Measurements from ENCODE around the gene PHACTR1. TPM values are rescaled to one million over a fixed set of nuclear protein-coding genes. Genes with fewer than 3 reads are reported as not detected.

Gene PHACTR1
- polyA plus RNA-seq, 3 donors = 6.1 to 26.9 (median 7.6) TPM

- 98% methylated on average over 8 of the region's 8 CpGs for WGBS (ENCODE audit: insufficient coverage)
- no peak for TF ChIP-seq CTCF (IDR thresholded peaks at IDR 0.05)
- no peaks in the 10 kb centered on the region for H3K4me1 ChIP-seq (ENCODE audit: control insufficient read depth in 1 of 2, insufficient read depth in 2 of 2, low read length in 2 of 2)
- no peak for DNase-seq
- no peak overlapping the region for H3K27ac ChIP-seq (ENCODE audit: low read depth in 1 of 2, low read length in 2 of 2)
- H3K9ac ChIP-seq (ENCODE audit: insufficient read depth, low read length, poor library complexity, severe bottlenecking) = no peak overlapping the region
- intact Hi-C loops (cut with micrococcal nuclease) = no loop called here
- no peak overlapping the region for H2AFZ ChIP-seq (ENCODE audit: insufficient read depth, low read depth, low read length, poor library complexity, severe bottlenecking)
- Mint-ChIP-seq H3K4me1 (peaks cover under 1% of the 10 kb centered on the region), H3K27me3 (ENCODE audit: low read depth in 3 of 3) (peaks cover 2 to 4% (median 2%) of the 10 kb centered on the region in 3 donors), H3K27ac (no peak overlapping the region), H3K4me3 (no peak overlapping the region), H3K36me3 (no peaks in the 10 kb centered on the region), H3K9me3 (no peaks in the 10 kb centered on the region)
- H3K27me3 ChIP-seq (ENCODE audit: control insufficient read depth in 2 of 2, insufficient read depth in 2 of 2, low read length in 2 of 2) = no peaks in the 10 kb centered on the region
- no peaks in the 10 kb centered on the region for H3K36me3 ChIP-seq (replicated peaks in 1 of 2; ENCODE audit: control insufficient read depth in 1 of 2, insufficient read depth in 2 of 2, low read length in 2 of 2)
- no peak overlapping the region for H3K4me3 ChIP-seq (replicated peaks in 1 of 3; ENCODE audit: low read depth in 2 of 3, low read length in 3 of 3)
- H3K79me2 ChIP-seq (ENCODE audit: insufficient read depth, low read length) = no peaks in the 10 kb centered on the region
- no peaks in the 10 kb centered on the region for H3K9me3 ChIP-seq (replicated peaks in 1 of 2; ENCODE audit: control insufficient read depth in 1 of 2, insufficient read depth in 1 of 2, low read length in 2 of 2)
- H4K20me1 ChIP-seq (ENCODE audit: insufficient read depth, low read length) = no peaks in the 10 kb centered on the region
- H3K4me2 ChIP-seq (replicated peaks; ENCODE audit: extremely low read depth, low read length, poor library complexity, severe bottlenecking) = no peak overlapping the region
Measured at GRCh38 chr6:12823847-12824246, 107.3 kb downstream of the PHACTR1 start.

GRCh38 chr6:12826584-12826983 is 110.0 kb downstream of the PHACTR1 start:
- WGBS (ENCODE audit: insufficient coverage) = 92% methylated on average over 2 of the region's 2 CpGs
- intact Hi-C loops (cut with micrococcal nuclease) = no loop called here
- no peaks in the 10 kb centered on the region for H3K4me1 ChIP-seq (ENCODE audit: control insufficient read depth in 1 of 2, insufficient read depth in 2 of 2, low read length in 2 of 2)
- Mint-ChIP-seq H3K9me3 (no peaks in the 10 kb centered on the region), H3K27ac (no peak overlapping the region), H3K4me3 (no peak overlapping the region), H3K4me1 (no peaks in the 10 kb centered on the region), H3K27me3 (ENCODE audit: low read depth in 3 of 3) (peaks cover 0 to 4% (median 0%) of the 10 kb centered on the region in 3 donors), H3K36me3 (no peaks in the 10 kb centered on the region)
- no peak overlapping the region for H3K9ac ChIP-seq (ENCODE audit: insufficient read depth, low read length, poor library complexity, severe bottlenecking)
- no peak for DNase-seq
- no peak overlapping the region for H2AFZ ChIP-seq (ENCODE audit: insufficient read depth, low read depth, low read length, poor library complexity, severe bottlenecking)
- H3K36me3 ChIP-seq (replicated peaks in 1 of 2; ENCODE audit: control insufficient read depth in 1 of 2, insufficient read depth in 2 of 2, low read length in 2 of 2) = no peaks in the 10 kb centered on the region
- no peaks in the 10 kb centered on the region for H4K20me1 ChIP-seq (ENCODE audit: insufficient read depth, low read length)
- H3K27me3 ChIP-seq (ENCODE audit: control insufficient read depth in 2 of 2, insufficient read depth in 2 of 2, low read length in 2 of 2) = no peaks in the 10 kb centered on the region
- no peaks in the 10 kb centered on the region for H3K79me2 ChIP-seq (ENCODE audit: insufficient read depth, low read length)
- no peak overlapping the region for H3K27ac ChIP-seq (ENCODE audit: low read depth in 1 of 2, low read length in 2 of 2)
- no peak overlapping the region for H3K4me2 ChIP-seq (replicated peaks; ENCODE audit: extremely low read depth, low read length, poor library complexity, severe bottlenecking)
- no peak overlapping the region for H3K4me3 ChIP-seq (replicated peaks in 1 of 3; ENCODE audit: low read depth in 2 of 3, low read length in 3 of 3)
- TF ChIP-seq CTCF (IDR thresholded peaks at IDR 0.05) = no peak
- no peaks in the 10 kb centered on the region for H3K9me3 ChIP-seq (replicated peaks in 1 of 2; ENCODE audit: control insufficient read depth in 1 of 2, insufficient read depth in 1 of 2, low read length in 2 of 2)

Data from CD14-positive monocyte (primary cell).